HPDE6-E6E7 (cell line): ENCODE data around the gene VMP1.
"Not testable (repeated sequence)": the region's sequence is repeated elsewhere in the genome, so short reads cannot be mapped to it uniquely, and the experiment has no call there.

Experiments used
- DNase-seq: peaks from one replicate; pipeline ENCODE4 v3.0.0; 2011; ENCODE audit warnings: missing footprints; ENCODE audit errors: extremely low spot score

VMP1 gene

GRCh38 chr17:59811209-59811608 lies 103.8 kb downstream of the VMP1 start:
- no peak for DNase-seq

- DNase-seq: no peak
These were observed 104.7 kb downstream of the VMP1 start for GRCh38 chr17:59812139-59812538.

GRCh38 chr17:59814276-59814675 lies 106.8 kb downstream of the VMP1 start:
- DNase-seq: no peak

GRCh38 chr17:59814685-59815084 lies 107.2 kb downstream of the VMP1 start:
- DNase-seq: no peak

- DNase-seq: no peak
These were observed 108.5 kb downstream of the VMP1 start for GRCh38 chr17:59815965-59816364.

- DNase-seq: no peak
These were observed 118.3 kb downstream of the VMP1 start for GRCh38 chr17:59825533-59826322.

GRCh38 chr17:59826706-59827453 lies 119.4 kb downstream of the VMP1 start:
- no peak for DNase-seq

GRCh38 chr17:59827721-59828477 lies 120.4 kb downstream of the VMP1 start:
- DNase-seq: no peak

- no peak for DNase-seq
These were observed 121.0 kb downstream of the VMP1 start for GRCh38 chr17:59828478-59828760.

GRCh38 chr17:59828819-59829216 lies 121.4 kb downstream of the VMP1 start:
- DNase-seq: not testable (repeated sequence)

GRCh38 chr17:59829217-59830006 lies 122.0 kb downstream of the VMP1 start:
- DNase-seq: peak; percentile 84

GRCh38 chr17:59830007-59830630 lies 122.7 kb downstream of the VMP1 start:
- no peak for DNase-seq

- no peak for DNase-seq
These were observed 123.5 kb downstream of the VMP1 start for GRCh38 chr17:59830846-59831486.

GRCh38 chr17:59832883-59833379 lies 125.5 kb downstream of the VMP1 start:
- no peak for DNase-seq

GRCh38 chr17:59837308-59838051 lies 130.0 kb downstream of the VMP1 start:
- peak; percentile 64 for DNase-seq

GRCh38 chr17:59838052-59838916 lies 130.8 kb downstream of the VMP1 start:
- DNase-seq: no peak

- no peak for DNase-seq
These were observed 132.3 kb downstream of the VMP1 start for GRCh38 chr17:59839651-59840328.

GRCh38 chr17:59840329-59841090 lies 133.1 kb downstream of the VMP1 start:
- DNase-seq: no peak
